COR-L47 (cell line): ENCODE measurements around the gene KLF7.
"Not testable (repeated sequence)": the region's sequence is repeated elsewhere in the genome, so short reads cannot be mapped to it uniquely, and the experiment has no call there.

ENCODE experiments used
- DNase-seq: peaks from one replicate; lab custom pipeline; 2025; lab: John Stamatoyannopoulos, UW

Gene KLF7

DNA sequence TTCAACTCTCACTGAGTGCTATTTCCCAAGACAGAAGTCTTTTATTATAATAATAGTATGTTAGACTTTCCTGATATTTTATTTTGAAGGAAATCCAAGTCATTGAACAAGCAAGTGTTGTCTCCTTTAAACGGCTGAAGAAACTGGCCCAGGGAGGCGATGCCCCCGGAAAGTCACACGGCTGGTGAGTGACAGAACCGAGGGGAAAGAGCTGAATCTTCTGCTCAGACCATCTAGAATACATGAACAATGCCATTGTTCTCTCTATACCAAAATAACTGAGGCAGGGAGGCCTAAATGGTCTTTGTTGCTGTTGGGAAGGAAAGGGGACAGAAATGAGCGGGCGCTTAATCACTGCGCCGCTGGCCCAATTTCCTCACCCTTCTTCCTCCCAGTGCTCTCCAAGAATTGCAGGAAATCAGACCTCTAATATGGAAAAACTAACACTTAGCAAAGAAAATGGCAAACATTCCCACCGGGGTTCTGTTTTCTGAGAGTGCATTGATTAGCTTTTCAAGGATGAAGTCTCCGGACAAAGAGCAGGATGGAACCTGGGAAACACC, 101.5 kb downstream of the KLF7 start:
- no peak for DNase-seq

DNA sequence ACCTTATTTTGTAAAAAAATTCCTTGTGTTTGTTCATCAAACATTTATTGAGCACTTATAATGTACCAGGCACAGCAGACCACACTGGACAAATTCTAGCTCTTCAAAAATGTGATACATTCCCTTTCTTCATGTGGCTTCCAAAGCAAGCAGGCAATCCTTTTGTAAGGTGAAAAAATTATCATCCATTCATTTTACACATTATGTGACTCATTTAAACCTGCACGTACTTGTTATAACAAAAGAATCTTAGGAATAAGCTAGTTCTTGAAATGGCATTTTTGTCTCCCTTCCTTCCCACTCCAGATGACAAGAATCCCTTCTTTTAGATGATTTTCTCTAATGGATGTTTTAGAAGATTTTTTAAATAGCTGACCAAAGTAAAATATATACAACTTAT, 104.6 kb downstream of the KLF7 start:
- DNase-seq: no peak

DNA sequence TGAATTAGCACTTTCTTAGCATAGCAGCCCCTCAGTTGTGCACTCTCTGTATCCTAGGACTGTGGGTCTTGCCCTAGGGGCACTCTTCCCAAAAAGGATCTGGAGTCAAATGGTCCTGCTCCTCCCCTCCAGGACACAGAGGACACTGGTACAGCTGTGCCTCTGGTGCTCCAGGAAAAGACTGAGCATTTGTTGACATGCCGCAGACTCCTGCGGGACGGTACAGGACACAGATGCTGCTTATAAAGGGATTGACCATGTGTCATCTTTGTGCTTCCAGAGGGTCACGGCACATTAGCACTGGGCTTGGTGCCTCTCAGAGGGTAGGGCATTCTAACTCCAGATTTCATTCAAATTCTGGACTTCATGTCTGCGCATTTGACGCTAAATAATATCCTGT, 110.5 kb downstream of the KLF7 start:
- DNase-seq: no peak

DNA sequence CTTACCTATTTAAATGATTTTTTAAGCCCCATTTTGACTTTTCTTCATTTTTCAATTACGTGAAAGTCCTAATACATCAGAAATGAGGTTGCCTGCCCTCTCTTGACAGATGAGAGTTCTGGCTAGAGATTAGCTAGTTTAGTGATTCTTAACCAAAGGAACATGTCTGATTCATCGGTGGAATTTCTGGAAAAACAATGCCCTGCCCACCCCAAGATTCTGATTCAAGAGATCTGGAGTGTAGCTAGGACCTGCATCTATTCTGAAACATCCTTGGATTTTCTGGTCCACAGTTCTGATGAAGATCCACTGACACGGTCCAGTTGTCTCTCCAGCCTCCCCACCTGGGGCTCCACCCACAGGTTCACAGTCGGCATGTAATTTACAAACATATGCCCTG, 111.2 kb downstream of the KLF7 start:
- no peak for DNase-seq

DNA sequence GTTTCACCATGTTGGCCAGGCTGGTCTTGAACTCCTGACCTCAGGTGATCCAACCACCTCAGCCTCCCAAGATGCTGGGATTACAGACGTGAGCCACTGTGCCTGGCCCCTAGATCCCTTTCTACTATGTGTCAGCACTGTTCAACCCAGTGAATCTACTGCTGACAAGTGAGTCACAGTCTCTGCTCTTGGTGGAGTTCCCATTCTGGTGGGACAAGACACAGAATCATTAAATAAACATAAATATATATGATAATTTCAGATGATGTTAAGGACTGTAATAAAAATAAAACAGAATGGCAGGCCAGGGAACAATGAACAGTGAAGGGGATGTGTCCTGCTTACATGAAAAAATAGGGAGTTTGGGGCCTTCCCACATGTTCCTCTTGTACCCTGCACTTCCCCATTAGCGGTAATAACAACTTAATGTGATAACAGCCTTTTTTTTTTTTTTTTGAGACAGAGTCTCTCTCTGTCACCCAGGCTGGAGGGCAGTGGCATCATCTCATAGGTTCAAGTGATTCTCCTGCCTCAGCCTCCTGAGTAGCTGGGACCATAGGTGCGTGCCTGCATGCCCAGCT, 114.3 kb downstream of the KLF7 start:
- no peak for DNase-seq

DNA sequence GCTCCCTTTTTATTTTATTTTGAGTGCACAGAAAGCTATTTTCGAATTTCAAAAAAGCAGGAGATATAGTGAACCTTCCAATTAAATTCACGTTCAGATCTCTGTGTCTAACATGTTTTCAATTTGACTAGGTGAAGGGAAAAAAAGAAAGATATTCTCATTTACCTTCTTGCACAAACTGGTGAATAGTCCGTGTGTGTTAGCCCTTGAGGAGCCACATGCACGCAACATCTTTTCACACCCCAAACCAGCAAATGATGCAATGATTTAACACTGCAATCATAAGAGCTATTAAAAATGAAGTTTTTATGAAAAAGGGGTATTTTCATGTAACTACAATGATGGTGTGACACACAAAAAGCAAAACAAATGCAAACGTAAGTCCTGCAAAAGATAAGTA, 116.6 kb downstream of the KLF7 start:
- no peak for DNase-seq

DNA sequence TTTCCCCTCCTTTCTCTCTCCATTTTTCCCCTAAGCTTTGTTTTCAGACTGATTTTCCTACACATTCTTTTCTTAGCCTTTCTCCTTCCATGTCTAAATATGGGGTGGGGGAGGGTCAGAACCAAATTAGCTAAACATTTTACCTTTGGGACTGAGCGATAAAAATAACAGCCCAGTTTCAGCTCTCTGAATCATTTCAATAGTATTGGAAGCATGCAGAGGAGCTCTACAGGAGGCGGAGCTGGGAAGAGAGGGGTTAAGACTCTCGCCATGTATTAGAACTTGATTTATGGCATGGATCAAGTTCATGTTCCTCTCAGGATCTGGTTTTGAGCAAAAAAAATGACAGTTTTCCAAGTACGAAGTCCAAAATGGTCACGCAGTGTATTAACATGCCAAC, 117.3 kb downstream of the KLF7 start:
- DNase-seq: no peak

DNA sequence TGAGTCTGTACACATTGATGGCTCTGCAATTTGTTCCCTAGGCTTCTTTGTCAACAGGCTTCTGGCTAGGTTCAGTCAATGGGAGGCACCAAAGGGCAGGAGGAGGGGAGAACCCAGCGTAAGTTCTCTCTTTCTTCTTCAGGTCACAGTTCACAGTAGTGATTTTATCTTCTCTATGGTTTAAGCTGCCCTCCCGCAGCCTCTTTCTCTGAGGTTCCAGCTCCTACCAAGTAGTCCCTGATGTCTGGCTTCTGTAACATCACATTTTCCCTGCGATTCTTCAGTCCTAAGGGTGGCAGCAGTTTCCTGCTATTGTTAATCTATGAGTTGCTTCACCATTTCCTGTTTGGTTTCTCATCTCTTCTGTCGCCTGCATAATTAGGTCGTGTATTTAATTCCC, 119.0 kb downstream of the KLF7 start:
- DNase-seq: peak; percentile 55

DNA sequence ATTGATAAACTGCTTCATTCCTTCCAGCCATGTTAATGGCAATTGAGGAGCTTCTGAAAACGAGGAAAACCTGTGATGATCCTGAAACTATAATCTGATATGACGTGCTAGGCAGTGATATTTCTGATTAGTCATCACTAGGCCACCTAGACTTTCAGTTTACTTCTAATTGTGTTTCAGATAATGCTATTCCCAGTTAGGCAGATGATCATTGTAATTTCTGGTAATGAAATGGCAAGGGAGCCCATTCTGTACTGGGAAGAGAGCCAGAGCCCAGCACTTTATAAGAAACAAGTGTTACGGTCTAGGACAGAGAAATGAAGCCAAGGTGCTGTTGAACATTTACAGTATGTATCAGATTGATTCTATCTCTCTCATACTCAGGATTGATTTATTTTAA, 120.2 kb downstream of the KLF7 start:
- DNase-seq: no peak

DNA sequence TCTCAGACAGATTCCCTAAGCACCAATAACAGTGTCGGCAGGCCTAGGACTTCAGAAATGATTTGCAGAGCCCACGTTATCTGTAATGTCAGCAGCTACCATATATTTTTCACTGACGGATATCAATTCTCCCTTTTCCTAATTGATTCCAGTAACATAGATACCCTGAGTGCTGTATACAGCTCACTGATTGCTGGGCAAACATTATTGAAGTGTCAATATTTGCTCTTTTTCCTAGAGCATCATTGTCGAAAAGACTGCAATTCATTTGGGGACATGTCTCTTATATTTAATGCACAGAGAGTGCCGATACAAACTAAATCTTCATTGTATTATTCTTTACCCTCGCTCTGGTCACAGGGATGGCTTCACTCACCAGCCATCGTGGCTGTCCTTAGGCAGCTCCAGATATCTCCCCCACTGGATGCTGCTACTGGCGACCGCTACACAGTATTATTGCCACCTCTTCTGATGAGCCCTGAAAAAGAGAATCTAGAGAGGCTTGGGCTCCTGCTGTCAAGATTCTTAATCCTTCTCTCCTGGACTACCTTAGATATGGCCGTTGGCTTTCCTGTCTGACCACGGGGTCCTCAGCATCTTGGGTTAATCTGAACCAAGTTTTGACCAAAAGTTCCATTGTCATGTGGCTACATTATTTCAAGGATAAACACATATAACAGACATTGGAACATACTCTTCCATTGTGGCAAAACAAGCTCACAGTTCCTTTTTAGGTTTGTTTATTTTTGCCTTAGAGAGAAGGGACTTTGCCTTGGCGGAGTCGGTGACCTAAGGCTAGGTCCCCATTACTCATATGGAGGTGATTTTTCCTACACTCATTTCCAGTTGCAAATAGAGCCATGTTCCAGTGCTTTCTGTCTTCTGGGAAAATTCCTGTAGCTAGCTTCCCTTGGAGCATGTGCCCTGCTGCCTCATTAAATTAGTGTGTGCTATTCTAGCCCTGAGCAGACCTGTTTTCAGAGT, 121.1 kb downstream of the KLF7 start:
- peak; percentile 35 for DNase-seq

DNA sequence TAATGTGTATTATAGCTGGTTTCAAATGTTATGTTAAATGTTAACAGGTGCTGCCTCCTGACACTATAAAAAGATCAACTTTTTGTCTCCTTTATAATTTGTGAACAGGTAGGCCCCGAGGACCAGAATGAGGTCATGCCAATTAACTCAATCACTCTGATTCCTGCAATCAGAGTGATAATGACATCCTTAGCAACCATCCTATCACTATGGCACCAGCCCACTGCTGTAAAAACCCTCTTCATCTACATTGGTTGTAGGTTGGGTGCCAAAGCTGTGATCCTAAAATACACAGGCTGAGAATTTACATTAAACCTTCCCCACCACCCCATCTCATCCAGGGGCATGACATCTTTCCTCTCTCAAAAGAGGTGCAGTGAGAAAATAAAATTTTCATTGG, 122.9 kb downstream of the KLF7 start:
- DNase-seq: peak; percentile 69

DNA sequence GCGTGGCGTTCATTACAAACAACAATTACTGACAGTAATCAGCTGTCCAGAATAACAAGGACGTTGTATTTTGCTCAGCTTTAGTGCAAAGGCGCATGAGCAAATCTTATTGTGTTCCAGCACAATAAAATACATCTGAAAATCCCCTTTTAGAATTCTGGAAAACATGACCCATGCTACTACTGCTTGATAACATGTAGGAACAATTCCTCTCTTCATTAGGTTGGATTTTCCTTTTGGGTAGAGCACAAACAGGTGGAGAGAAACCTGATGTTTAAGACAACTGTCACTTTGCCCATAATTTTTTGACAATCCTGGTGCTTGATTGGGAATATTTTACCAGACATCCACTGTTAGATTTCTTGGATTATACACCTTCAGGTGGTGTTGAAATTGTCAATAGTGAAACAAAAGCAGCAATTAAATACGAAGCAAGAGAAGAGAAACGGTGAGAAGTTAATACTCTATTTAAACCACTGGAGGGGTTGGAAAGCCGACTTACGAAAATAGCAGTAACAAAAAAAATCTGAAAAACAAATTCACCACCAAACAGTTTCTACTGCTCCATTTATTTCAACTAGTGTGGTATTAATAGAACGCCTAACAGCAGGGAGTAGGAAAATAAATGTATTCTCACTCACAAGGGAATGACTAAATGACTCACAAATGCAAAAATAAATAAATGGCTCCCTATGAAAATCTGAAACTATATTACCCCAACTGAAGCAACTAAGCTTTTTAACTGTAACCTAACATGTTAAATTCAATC, 123.8 kb downstream of the KLF7 start:
- DNase-seq: no peak

DNA sequence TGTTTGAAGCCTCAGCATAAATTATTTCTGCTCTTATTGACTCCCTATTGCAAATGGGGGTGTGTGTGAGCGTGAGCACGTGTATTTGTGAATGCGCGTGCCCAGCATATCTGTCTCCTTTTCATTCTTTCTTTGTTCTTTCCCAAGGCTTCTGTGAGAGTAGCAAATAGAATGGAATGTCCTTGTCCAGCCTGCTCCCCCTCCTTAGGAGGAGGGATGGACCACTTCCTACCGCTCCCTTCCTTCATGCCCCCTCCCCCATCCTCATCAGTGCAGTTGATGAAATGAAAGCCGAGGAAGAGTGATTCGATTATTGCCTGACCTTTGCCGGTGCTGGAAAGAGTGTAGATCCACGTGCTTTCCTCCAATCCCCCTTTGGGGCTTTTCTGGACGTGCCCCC, 124.5 kb downstream of the KLF7 start:
- DNase-seq: no peak

DNA sequence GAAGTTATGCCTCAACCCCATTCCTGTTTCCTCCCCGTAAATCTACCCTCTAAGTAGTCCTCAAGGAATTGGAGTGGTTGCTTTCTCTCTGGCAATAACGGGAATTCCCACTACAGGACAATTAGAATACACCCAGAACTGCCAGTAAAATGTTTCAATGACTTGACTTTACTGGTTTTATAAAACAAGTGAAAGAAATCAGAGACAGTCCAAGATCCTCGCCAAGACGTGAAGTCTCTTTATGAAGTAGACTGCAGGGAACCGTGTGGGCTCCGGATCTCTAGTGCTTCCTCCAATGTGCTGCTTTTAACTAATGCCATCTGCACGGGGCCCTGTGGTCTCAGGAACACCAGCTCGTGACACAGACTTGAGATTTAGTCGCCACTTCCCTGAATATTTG, 125.1 kb downstream of the KLF7 start:
- no peak for DNase-seq

DNA sequence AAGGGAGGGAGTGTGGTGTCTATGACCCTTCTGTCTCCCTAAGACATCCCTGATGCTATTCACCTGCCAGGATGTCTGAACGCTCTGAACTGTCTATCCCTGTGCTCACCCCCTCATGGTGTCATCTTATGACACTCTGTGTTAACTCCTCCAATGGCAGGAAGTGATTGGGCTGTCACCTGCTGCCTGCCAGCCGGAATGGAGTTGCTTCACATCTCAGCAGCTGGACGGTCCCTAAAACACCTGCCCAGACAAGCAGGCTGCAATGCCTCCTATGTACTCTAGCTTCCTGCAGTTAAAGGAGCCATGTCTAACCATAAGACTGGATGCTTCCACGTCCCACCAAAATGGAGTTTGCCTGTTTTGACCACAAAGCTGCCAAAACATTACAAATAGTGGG, 126.5 kb downstream of the KLF7 start:
- DNase-seq: peak; percentile 46

DNA sequence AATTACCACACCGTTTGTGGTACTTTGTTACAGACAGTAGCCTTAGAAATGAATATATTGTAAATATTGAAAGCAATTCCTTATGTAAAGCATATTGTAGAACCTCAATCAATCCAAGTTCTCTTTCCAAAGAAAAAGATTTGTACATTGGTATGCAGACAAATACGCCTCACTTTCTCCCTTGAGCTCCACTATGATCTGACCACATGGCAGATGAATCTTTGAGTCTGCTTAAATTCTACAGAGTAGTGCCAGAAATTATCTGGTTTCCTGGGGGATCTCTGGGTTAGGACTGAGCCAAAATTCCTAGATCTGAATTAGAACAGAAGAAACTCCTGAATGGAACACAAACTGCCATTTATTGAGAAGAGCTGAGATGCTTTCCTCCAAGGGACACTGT, 127.4 kb downstream of the KLF7 start:
- DNase-seq: no peak

DNA sequence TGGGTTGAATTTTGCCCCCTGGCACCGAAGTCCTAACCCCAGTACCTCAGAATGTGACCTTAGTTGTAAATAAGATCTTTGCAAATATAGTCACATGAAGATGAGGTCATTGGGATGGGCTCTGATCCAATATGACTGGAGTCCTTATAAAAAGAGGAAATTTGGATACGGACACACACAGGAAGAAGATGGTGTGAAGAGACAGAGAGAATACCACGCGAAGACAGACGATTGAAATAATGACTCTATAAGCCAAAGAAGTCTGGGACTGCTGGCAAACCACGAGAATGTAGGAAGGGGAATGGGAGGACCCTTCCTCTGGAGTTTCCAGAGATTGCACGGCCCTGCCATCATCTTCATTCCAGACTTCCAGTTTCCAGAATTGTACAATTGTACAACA, 127.9 kb downstream of the KLF7 start:
- no peak for DNase-seq

DNA sequence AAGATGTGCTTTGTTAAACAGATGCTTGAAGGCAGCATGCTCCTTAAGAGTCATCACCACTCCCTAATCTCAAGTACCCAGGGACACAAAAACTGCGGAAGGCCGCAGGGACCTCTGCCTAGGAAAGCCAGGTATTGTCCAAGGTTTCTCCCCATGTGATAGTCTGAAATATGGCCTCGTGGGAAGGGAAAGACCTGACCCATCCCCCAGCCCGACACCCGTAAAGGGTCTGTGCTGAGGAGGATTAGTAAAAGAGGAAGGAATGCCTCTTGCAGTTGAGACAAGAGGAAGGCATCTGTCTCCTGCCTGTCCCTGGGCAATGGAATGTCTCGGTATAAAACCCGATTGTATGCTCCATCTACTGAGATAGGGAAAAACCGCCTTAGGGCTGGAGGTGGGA, 128.7 kb downstream of the KLF7 start:
- DNase-seq: not testable (repeated sequence)

DNA sequence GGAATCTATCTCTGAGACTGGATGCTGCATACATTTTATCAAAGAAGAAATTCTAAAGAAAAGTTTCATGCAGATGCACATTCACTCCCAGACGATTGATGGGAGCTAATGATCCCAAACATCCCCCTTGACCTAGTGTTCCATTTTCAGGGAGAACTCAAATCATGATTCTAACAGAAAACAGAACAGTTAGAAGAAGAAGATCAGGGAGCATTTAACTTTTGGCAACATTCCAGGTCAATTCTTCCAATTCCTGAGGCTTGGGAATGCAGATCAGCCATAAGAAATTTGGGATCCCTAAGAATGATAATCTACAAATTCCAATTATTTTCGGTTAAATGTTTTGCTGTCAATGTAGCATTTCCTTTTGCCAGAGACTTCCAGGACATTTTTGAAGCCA, 129.9 kb downstream of the KLF7 start:
- DNase-seq: no peak

DNA sequence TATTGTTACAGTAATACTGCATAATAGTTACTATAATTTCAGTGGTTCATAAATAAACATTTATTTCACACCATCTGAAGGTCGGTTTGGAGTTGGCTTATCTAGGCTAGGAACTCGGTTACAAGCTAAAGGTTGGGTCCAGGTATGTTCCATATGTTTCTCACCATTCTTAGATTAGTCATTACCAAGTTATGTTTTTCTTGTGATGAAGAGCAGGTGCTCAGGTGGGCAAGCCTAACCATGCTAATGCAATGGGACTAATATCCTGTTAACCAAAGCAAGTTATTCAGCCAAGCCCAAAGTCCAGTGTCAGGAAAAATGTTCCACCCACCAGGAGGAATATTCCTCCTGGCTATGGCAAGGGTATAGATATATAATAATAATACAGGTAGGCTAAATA, 133.3 kb downstream of the KLF7 start:
- DNase-seq: no peak
